Measurements from ENCODE around the gene EVA1C.

- no peak for TF ChIP-seq CTCF (conservative IDR thresholded peaks at IDR 0.05; ENCODE audit: low read depth in 2 of 2)
- TF ChIP-seq, protein P1, sequence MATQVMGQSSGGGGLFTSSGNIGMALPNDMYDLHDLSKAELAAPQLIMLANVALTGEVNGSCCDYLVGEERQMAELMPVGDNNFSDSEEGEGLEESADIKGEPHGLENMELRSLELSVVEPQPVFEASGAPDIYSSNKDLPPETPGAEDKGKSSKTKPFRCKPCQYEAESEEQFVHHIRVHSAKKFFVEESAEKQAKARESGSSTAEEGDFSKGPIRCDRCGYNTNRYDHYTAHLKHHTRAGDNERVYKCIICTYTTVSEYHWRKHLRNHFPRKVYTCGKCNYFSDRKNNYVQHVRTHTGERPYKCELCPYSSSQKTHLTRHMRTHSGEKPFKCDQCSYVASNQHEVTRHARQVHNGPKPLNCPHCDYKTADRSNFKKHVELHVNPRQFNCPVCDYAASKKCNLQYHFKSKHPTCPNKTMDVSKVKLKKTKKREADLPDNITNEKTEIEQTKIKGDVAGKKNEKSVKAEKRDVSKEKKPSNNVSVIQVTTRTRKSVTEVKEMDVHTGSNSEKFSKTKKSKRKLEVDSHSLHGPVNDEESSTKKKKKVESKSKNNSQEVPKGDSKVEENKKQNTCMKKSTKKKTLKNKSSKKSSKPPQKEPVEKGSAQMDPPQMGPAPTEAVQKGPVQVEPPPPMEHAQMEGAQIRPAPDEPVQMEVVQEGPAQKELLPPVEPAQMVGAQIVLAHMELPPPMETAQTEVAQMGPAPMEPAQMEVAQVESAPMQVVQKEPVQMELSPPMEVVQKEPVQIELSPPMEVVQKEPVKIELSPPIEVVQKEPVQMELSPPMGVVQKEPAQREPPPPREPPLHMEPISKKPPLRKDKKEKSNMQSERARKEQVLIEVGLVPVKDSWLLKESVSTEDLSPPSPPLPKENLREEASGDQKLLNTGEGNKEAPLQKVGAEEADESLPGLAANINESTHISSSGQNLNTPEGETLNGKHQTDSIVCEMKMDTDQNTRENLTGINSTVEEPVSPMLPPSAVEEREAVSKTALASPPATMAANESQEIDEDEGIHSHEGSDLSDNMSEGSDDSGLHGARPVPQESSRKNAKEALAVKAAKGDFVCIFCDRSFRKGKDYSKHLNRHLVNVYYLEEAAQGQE (IDR thresholded peaks at IDR 0.05; ENCODE audit: unreplicated experiment), result no peak
- TF ChIP-seq EZH2 (IDR thresholded peaks at IDR 0.05; ENCODE audit: low read depth, unreplicated experiment), result no peak
- TF ChIP-seq POLR2AphosphoS5 (IDR thresholded peaks at IDR 0.05; ENCODE audit: low read depth), result no peak
- no peak for TF ChIP-seq ZNF331 (CRISPR knock-in tag; IDR thresholded peaks at IDR 0.05; ENCODE audit: low read depth)
- TF ChIP-seq ETS1 (IDR thresholded peaks at IDR 0.05), result no peak
- no peak for TF ChIP-seq JUNB (IDR thresholded peaks at IDR 0.05; ENCODE audit: unreplicated experiment)
- TF ChIP-seq EZH2phosphoT487 (IDR thresholded peaks at IDR 0.05; ENCODE audit: unreplicated experiment), result no peak
- TF ChIP-seq CREB1 (CRISPR knock-in tag; IDR thresholded peaks at IDR 0.05; ENCODE audit: low read depth), result no peak
- no peak for TF ChIP-seq NANOG (IDR thresholded peaks at IDR 0.05; ENCODE audit: borderline replicate concordance)
- no peak for TF ChIP-seq ZNF114 (CRISPR knock-in tag; IDR thresholded peaks at IDR 0.05)
- TF ChIP-seq STAT1 (IDR thresholded peaks at IDR 0.05; ENCODE audit: unreplicated experiment), result no peak
Observed at GRCh38 chr21:32392299-32392879, 20.1 kb upstream of the EVA1C start.
